NOMO-1 treated with dmso at 0.1 percent for 144 hours (cell line): ENCODE results near the gene WDR49.
"Not testable (repeated sequence)": the region's sequence is repeated elsewhere in the genome, so short reads cannot be mapped to it uniquely, and the experiment has no call there.

ENCODE experiments used
- DNase-seq: peaks from one replicate; lab custom pipeline; 2025; ENCODE audit not compliant: unreplicated experiment; lab: John Stamatoyannopoulos, UW

The WDR49 gene

DNA sequence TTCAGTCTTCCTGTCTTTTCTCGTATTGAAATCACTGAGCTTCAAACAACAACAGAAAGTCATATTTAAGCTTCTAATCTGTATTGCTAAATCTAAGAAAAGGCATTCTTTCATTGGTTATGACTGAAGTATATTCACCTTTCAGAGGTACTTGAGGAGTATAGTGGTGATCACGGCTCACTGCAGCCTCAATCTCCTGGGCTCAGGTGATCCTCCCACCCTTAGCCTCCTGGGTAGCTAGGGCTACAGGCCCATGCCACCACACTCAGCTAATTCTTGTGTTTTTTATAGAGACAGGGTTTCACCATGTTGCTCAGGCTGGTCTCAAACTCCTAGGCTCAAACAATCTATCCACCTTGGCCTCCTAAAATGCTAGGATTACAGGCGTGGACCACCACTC lies 38.7 kb downstream of the WDR49 start:
- no peak for DNase-seq

DNA sequence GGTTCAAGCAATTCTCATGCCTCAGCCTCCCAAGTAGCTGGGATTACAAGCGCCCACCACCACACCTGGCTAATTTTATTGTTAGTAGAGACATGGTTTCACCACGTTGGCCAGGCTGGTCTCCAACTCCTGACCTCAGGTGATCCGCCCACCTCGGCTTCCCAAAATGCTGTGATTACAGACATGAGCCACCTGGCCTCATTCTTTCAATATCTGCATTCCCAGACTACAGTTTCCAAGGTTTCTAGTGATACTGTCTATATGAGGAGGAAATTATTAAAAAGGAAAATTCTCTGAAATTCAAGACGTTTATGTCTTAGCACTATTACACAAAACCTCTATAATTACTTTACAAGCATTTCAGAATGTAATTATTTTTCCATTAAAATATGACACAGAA lies 39.5 kb downstream of the WDR49 start:
- not testable (repeated sequence) for DNase-seq

DNA sequence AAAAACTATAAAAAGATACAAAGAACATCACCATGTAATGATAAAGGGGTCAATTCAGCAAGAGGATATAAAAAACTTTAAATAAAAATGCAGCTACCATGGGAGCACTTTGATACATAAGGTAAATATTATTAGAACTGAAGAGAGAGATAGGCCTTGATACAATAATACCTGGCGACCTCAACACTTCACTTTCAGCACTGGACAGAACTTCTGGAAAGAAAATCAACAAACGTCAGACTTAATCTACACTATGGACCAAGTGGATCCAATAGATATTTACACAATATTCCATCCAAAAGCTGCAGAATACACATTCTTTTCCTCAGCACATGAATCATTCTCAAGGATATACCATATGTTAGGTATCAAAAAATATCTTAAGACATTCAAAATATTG lies 42.0 kb downstream of the WDR49 start:
- no peak for DNase-seq

DNA sequence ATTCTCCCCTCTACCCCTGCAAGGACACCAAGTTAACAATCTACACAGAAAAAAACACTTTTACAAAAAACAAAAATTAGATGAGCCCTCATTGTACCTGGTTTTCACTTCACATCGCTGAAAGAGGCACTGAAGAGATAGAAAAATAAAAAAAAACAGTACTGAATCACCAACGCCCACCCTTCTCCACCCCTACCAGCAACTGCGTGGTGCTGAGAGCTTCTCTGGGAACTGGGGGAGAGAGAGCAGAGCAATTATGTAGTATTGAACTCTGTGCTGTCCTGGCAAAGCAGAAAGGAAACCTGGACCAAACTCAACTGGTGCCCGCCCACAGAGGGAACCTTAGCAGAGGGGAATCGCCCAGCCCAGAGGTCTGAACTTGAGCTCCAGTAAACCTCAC lies 44.6 kb downstream of the WDR49 start:
- no peak for DNase-seq

DNA sequence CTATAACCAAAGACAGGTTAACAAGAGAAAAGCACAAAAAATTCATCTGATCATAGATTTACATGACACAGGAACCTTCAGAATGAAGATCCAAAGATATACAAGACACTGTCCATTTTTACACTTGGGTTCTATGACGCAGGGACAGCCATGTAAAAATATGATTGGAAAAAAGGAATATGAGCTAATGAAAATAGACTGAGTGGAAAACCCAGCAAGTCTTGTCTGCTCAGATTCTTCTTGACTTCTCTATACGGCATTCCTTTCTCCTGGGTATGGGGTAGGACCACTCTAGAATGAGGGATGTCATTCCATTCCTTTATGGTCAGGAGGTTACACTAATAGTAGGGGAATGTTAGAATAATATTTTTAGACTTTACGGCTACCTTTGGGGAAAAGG lies 46.9 kb downstream of the WDR49 start:
- DNase-seq = no peak

DNA sequence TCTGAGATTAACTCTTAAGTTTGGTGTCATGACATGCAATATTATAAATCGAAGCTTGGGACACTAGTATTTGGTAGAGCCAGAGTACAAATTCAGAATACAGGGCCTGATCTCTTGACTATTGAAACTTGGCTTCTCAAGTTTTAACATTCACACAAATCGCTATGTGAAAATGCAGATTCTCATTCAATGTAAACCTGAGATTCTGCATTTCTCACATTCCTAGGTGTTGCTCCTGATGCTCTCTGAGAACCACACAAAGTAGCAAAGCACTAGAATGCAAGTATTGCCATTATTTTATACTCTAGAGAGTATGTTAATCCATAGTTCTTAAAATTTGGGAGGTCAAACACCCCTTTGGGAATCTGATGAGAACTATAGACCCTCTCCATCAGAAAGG lies 47.9 kb downstream of the WDR49 start:
- DNase-seq = no peak

DNA sequence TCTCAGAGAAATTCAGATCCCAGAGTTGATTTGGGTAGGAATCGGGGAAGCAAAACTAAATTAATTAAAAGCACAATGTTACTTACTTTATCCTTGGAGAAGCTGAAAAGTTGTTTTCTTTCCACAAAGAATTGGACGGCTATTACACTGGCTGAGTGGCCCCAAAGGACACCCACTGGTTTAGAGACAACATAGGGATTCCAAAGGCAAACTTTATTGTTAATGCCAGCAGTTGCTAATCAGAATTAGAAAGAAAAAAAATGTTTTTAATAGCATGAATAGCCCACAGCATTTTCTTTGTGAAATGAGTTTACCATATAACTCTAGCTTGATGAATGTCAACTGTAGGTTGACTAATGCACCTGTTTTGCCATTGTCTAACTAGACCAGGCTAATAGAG lies 51.7 kb downstream of the WDR49 start:
- no peak for DNase-seq

DNA sequence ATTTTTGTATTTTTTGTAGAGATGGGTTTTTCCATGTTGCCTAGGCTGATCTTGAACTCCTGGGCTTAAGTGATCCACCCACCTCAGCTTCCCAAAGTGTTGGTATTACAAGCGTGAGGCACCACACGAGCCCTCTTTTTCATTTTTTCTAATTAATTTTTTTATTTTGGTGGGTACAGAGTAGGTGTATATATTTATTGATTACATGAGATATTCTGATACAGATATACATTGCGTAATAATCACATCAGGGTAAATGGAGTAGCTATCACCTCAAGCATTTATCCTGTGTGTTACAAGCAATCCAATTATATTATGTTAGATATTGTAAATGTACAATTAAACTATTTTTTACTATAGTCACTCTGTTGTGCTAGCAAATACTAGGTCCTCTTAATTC lies 66.1 kb downstream of the WDR49 start:
- DNase-seq = no peak

DNA sequence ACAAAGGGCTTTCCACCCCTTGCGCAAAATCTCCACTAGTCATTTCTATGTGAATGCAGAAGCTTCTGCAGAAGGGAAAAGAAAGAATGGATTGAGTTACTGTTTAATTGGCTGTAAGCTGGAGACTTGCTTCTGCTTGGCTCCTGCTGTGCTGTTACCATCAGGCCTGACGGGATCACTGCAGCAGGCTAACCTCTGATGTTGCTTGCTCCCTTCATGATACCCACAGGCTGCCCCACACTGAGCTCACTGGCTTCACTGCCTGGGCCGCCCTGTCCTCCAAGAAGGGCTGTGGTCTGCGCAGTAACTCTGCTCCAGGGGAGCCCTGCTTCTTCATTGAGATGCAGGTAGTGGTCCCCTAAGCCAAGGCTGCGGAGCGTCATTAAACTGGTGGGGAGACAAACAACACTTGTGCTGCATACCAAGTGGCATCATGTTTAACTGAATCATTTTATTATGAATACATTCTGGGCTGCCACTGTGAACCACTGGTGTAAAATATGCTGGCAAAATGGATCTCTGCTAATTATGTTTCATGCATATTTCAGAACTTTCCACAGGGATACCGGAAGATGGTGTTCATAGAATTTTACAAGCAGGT lies 78.6 kb downstream of the WDR49 start:
- no peak for DNase-seq

DNA sequence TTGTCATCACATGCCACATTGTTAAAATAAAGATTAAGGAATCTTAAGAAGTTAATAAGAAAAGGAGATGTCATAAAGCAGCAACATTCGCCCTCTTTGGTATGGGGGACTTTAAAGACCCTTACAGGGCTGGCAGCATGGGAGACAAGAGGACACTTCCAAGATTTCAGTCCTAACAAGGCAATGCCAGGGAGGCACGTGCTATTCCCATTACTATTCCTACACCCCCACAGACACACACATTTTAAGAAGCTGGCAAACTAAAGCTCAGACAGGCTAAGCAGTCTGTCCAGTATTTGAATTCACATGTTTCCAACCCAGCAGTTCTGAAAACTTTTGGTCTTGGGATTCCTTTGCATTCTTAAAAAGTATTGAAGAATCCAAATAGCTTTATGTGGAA lies 80.8 kb downstream of the WDR49 start:
- DNase-seq = no peak

DNA sequence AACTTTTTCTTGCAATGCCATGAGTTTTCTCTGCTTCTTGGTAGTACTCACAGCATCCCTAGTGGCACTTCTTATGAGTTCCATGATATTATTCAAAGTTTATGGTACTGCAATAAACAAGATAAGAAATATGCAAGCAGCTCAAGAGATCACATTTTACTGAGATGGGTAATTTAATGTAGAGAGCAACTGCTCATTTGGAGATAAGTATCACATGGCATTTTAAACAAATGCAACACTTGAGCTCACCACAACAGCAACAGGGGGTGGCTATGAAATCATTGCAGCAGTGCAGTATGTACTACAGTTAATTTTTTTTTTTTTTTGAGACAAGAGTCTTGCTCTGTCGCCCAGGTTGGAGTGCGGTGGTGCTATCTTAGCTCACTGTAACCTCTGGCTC lies 85.1 kb downstream of the WDR49 start:
- DNase-seq = no peak

DNA sequence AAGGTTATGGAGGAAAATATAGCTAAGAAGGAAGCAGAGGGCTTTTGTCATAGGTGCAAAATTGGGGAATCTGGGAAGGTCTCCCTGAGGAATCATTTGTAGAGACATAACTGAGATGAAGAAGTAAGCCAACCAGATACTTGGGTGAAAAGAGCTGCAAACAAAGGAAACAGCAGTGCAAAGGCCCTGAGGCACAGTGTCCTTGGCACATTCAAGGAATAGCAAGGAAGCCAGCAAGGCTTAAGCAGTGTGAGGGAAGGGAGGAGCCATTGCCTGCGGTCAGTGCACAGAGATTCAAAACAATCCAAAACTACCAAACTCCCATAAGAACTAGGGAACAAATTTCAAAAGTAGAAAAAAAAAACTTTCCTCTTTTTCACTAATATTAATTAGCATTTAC lies 88.3 kb downstream of the WDR49 start:
- no peak for DNase-seq

DNA sequence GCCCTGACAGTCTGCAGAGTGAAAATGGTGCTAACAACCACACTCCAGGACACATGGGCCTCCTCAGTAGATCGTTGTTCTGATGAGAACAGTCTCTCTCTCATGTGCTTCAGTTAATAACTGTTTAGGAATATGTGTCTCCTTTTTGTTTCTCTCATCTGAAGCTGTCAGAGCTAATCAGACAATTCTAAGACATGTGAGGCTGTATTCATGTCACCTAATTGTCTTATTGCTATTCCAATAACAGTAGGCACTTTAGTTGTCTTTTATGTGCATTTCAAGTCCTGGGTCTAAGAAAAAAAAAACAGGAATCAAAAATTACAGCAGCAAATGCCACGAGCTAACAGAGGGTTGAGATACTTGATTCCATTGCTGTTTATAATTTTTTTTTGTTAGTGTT lies 89.1 kb downstream of the WDR49 start:
- DNase-seq = no peak

DNA sequence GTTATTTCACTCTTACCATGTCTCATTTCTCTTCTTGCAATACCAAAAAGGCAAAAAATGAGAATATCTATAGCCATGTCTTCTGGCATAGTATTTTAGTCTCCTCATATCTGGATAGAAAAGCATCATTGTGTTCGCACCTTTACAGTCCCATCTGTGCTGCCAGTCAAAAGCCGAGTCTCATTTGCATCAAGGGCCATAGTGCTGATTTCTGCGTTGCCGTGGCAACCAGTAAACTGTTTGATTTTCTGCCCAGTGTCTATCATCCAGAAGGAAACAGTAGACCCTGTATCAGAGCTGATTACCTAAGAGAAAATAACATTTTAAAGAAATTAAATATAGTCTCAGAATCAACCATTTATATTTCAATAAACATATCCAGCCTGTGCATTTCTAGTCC lies 93.8 kb downstream of the WDR49 start:
- DNase-seq = no peak

DNA sequence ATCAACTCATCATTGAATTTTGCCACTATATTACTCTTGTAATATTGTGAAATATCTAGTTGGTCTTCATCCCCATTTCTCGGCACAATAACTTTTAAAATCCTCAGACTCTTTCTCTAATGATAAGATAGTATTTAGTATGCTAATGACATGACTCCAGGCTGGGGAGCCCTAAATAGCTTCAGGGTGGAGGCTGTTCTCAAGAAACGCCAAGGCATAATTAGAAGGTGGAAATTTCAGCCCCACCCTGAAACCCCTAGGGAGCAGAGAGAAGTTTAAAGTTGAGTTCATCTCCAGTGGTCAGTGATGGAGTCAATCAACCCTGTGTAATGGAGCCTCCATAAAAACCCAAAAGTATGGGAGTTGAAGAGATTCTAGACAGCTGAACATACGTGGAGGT lies 98.8 kb downstream of the WDR49 start:
- DNase-seq = no peak

DNA sequence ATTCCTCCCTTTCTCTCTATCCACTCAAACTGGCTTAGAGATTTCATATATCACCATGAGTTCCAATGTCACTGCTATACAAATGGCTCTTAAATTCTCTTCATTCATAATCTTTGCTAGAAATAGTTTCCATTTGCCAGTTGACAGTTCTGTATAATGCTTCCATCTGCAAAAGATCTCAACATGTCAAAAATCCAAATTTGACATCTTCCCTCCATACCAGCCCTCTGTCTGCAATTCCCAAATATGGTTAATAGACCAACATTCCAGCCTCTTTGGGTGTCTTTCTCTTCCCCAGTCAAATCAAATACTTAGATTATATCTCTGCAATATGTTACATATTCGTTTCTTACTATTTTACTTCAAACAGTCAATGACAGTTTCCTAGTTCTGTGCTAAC lies 115.7 kb downstream of the WDR49 start:
- DNase-seq = no peak

DNA sequence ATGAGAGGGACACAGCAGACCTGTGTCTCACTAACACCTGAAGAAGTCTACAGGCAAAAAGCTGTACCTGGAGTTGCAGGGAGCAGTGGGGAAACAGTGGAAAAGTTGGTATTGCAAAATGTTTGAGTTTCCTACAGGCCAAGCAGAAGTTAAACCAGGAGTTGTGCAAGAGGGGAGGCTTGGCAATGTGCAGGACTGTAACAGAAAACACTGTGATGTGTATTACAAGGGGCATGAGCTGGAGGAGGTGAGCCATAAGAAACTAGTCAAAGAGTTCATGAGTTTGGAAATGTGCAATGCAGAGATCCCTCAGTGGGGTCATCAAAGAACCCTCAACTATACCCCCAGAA lies 132.8 kb downstream of the WDR49 start:
- peak; percentile 96 for DNase-seq

DNA sequence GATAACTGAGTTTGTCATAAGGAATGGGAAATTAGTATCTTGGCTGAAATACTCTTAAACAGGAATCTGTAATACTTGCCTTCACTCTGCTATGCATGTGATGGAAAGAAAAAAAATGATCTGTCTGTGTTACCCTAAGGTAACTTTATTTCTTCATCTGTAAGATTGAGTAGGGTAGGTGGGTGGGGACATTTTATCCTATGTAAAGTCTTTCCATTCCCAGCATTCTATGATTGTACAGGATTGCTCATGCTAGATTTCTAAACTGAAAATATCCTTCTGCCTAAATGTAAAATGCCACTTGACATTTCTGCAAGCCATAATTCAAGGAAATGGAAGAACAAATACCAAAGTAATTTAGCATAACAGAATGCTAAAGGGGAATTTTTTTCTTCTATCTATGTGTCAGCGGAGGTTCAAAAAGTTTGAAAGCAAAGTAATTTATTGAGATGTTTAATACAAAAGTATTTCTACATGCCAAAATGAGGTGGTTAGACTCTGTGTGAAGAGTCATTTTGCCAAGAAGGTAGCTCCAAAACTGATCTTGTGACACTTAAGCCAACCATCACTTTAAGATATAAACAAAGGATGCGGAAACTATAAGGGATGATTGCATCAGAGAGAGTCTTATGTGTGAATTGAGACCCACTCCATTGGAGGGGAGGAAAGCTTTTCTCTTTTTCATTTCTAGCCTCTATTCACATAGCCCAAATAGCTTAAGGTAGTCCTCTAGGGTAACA lies 133.3 kb downstream of the WDR49 start:
- DNase-seq = peak; percentile 84

DNA sequence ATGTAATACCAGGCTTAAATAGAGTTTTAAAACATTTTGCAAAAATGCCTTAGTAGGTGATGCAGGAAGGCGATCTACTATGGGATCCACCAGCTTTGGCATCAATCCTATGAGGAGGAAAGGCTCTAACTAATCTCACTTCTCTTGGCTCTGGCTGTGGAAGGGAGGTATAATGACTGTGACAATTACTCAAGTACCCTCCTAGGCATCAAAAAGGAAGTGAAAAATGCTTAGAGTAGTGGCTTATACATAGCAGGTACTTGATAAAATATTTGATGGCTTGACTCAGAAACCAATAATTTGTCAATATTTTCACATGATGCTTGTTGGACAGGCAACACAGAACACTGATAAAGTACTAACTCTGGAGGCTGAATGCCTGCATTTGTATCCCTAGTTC lies 145.8 kb downstream of the WDR49 start:
- DNase-seq = no peak

DNA sequence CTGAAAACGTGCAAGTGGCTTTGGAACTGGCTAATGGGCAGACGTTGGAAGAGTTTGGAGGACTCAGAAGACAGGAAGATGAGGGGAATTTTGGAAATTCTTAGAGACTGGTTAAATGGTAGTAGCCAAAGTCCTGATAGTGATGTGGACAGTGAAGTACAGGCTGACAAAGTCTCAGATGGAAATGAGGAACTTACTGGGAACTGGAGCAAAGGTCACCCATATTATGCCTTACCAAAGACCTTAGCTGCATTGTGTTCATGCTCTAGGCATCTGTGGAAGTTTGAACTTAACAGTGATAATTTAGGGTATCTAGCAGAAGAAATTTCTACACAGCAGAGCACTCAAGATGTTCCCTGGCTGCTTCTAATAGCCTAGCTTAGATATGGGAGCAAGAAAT lies 151.3 kb downstream of the WDR49 start:
- peak; percentile 35 for DNase-seq

DNA sequence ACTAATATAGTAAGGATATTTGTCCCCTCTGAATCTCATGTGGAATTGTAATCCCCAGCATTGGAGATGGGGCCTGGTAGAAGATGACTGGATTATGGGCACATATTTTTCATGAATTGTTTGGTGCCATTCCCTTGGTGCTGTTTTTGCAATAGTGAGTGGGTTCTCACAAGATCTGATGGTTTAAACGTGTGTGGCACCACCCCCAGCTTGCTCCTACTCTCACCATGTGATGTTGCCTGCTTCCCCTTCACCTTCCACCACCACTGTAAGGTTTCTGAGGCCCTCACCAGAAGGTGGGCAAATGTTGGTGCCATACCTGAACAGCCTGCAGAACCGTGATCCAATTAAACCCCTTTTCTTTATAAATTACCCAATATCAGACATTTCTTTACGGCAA lies 151.8 kb downstream of the WDR49 start:
- DNase-seq = no peak

DNA sequence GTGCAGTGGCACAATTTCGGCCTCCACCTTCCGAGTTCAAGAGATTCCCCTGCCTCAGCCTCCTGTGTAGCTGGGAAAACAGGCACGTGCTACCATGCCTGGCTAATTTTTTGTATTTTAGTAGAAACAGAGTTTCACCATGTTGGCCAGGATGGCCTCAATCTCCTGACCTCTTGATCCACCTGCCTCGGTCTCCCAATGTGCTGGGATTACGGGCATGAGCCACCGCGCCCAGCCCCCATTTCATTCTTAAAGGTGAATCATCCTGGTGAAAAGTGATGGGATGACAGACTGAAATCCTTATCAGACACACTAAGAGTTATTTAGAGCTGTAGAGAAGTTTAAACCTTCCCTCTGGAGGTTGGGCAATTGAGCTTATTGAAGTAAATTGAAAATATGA lies 155.8 kb downstream of the WDR49 start:
- DNase-seq = no peak

DNA sequence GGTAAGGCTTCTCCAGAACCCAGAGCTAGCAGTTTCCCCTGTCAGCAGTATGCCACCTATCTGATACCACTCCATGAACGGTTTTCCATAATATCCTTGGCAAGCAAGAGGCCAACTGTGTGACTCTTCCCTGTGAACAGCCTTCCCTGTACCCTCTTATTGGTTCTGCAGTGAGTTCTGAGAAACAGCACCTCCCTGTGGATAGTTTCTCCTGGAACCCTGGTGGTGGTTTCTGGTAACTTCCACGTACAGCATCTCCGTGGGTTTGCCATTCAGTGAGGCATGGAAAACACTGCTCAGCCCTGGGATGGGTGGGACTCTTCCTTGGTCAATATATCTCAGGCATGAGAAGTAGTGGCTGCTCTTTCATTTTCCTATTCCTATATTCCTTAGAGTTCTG lies 160.5 kb downstream of the WDR49 start:
- DNase-seq = no peak
